Body of pancreas (tissue), 4 donors: ENCODE data around the gene TRMT44. TPM values are rescaled to one million over a fixed set of nuclear protein-coding genes. Genes with fewer than 3 reads are reported as not detected.
A peak's percentile ranks its signal among the peaks of the same experiment; 100 is the strongest.

Experiments
- ATAC-seq: fragments of 150-250 bp; one replicate; pipeline ENCODE4 v1.9.1; 2016
- DNase-seq, 4 donors: peaks; one replicate each; pipeline ENCODE4 v3.0.0-alpha.2; 2019
- H3K27ac ChIP-seq, 4 donors: fragments of 200-600 bp; sonication (generic); 1 replicate in 3 of 4; 2 replicates in 1 of 4; pipeline versions ENCODE4 v1.5.1 to v1.6.1; 2016 to 2019; ENCODE audit warnings: mild to moderate bottlenecking in 1 of 4, mixed read lengths in 1 of 4, moderate library complexity in 1 of 4
- H3K27me3 ChIP-seq, 2 donors: fragments of 200-600 bp; sonication (generic); one replicate each; pipeline ENCODE4 v1.6.0; 2016; ENCODE audit warnings: mild to moderate bottlenecking in 1 of 2
- H3K36me3 ChIP-seq, 2 donors: fragments of 200-600 bp; sonication (generic); replicated peaks in 1 of 2; 2 replicates each; pipeline ENCODE4 v1.5.1; 2016; ENCODE audit warnings: low read depth in 2 of 2; ENCODE audit not compliant: insufficient read depth in 1 of 2
- H3K4me1 ChIP-seq: fragments of 200-600 bp; sonication (generic); one replicate; pipeline ENCODE4 v1.6.0; 2016
- H3K4me3 ChIP-seq, 2 donors: fragments of 200-600 bp; sonication (generic); 1 replicate in 1 of 2; 2 replicates in 1 of 2; pipeline ENCODE4 v1.5.1; 2016 to 2019
- H3K9me3 ChIP-seq, 3 donors: fragments of 200-600 bp; sonication (generic); 1 replicate in 2 of 3; 2 replicates in 1 of 3; pipeline ENCODE4 v1.5.1; 2016
- CTCF ChIP-seq, 7 experiments: fragments of 450-650 bp in 4 of 7; fragments of 200-600 bp in 3 of 7; sonication (generic) in 3 of 7; IDR thresholded peaks; one replicate each; pipeline ENCODE4 v1.5.1; 2016 to 2019; ENCODE audit warnings: antibody characterized with exemption in 7 of 7
- POLR2A ChIP-seq, 3 donors: fragments of 450-650 bp; IDR thresholded peaks; one replicate each; pipeline ENCODE4 v1.6.1; 2016; ENCODE audit warnings: antibody characterized with exemption in 3 of 3, mild to moderate bottlenecking in 2 of 3
- WGBS, 2 donors: methylation state at CpG; one replicate each; pipeline ENCODE4 v1.1.5; 2017; 5-methylcytosine and 5-hydroxymethylcytosine counted together
- intact Hi-C: fragments of 100-400 bp; cut with DNase I; formaldehyde crosslinking; loops from one replicate; pipeline ENCODE4 v1.15.1; 2023
- total RNA-seq, 2 donors: library from RNA; depleted of rRNA; stranded (reverse); fragments of >200 nt; gene quantifications; one replicate each; pipeline ENCODE4 v1.1.0, GENCODE V29; 2016

TRMT44 gene
- total RNA-seq, 2 donors from 2014 or later: 13.2 to 60.0 TPM

- H3K4me1 ChIP-seq: peaks cover 5% of the 10 kb centered on the region
- H3K36me3 ChIP-seq: no peaks in the 10 kb centered on the region
- no peak for TF ChIP-seq CTCF (IDR thresholded peaks at IDR 0.05)
- TF ChIP-seq POLR2A (IDR thresholded peaks at IDR 0.05): no peak
- no peak overlapping the region for H3K27ac ChIP-seq
- H3K27me3 ChIP-seq: no peaks in the 10 kb centered on the region
- H3K4me3 ChIP-seq: no peak overlapping the region
- WGBS, 2 donors: 87 to 90% methylated on average over 3 of the region's 3 CpGs
- ATAC-seq: no peak
- DNase-seq: no peak
- no peaks in the 10 kb centered on the region for H3K9me3 ChIP-seq
- intact Hi-C loops: no loop called here
Measured at GRCh38 chr4:8497762-8498161, 57.2 kb downstream of the TRMT44 start.

- ATAC-seq (no peak), DNase-seq (no peak)
- Histone ChIP-seq H3K27me3 (no peaks in the 10 kb centered on the region), H3K4me3 (no peak overlapping the region), H3K27ac (no peak overlapping the region), H3K4me1 (peaks cover 28% of the 10 kb centered on the region), H3K9me3 (no peaks in the 10 kb centered on the region), H3K36me3 (no peaks in the 10 kb centered on the region)
- 64 to 82% methylated on average over 6 to 7 of the region's 7 CpGs for WGBS, 2 donors
- intact Hi-C loops: no loop called here
- TF ChIP-seq CTCF (IDR thresholded peaks at IDR 0.05) (no peak), POLR2A (IDR thresholded peaks at IDR 0.05) (no peak)
Measured at GRCh38 chr4:8500966-8501365, 60.4 kb downstream of the TRMT44 start.

GRCh38 chr4:8501781-8502180 is 61.2 kb downstream of the TRMT44 start:
- WGBS, 2 donors: 85 to 88% methylated on average over 5 of the region's 5 CpGs
- TF ChIP-seq CTCF (IDR thresholded peaks at IDR 0.05) (no peak), POLR2A (IDR thresholded peaks at IDR 0.05) (no peak)
- Histone ChIP-seq H3K27me3 (no peaks in the 10 kb centered on the region), H3K27ac (no peak overlapping the region), H3K9me3 (no peaks in the 10 kb centered on the region), H3K4me1 (peaks cover 34% of the 10 kb centered on the region), H3K4me3 (no peak overlapping the region), H3K36me3 (no peaks in the 10 kb centered on the region)
- no peak for DNase-seq
- intact Hi-C loops: no loop called here
- no peak for ATAC-seq

- ATAC-seq (no peak), DNase-seq (no peak)
- H3K9me3 ChIP-seq: no peaks in the 10 kb centered on the region
- no peak for TF ChIP-seq POLR2A (IDR thresholded peaks at IDR 0.05)
- TF ChIP-seq CTCF (IDR thresholded peaks at IDR 0.05): no peak
- H3K4me1 ChIP-seq: peaks cover 39% of the 10 kb centered on the region
- H3K27me3 ChIP-seq: no peaks in the 10 kb centered on the region
- intact Hi-C loops: no loop called here
- H3K36me3 ChIP-seq: no peaks in the 10 kb centered on the region
- WGBS, 2 donors: 74 to 91% methylated on average over 6 of the region's 6 CpGs
- H3K4me3 ChIP-seq: no peak overlapping the region
- peak overlapping the region in 1 of 4 donors; percentile 43 for H3K27ac ChIP-seq
Measured at GRCh38 chr4:8502371-8502770, 61.8 kb downstream of the TRMT44 start.

GRCh38 chr4:8502836-8503585 is 62.4 kb downstream of the TRMT44 start:
- Histone ChIP-seq H3K27me3 (no peaks in the 10 kb centered on the region), H3K4me1 (peaks cover 39% of the 10 kb centered on the region), H3K36me3 (no peaks in the 10 kb centered on the region), H3K4me3 (no peak overlapping the region), H3K27ac (peak overlapping the region in 1 of 4 donors; percentile 43), H3K9me3 (no peaks in the 10 kb centered on the region)
- TF ChIP-seq CTCF (IDR thresholded peaks at IDR 0.05): no peak
- TF ChIP-seq POLR2A (IDR thresholded peaks at IDR 0.05): no peak
- WGBS, 2 donors: 66 to 74% methylated on average over 11 to 13 of the region's 13 CpGs
- DNase-seq (peak in 2 of 4 donors; percentile 28 to 29), ATAC-seq (peak; percentile 16)
- intact Hi-C loops: no loop called here
